Liver (tissue), 9 donors: ENCODE data around the gene NDOR1. TPM values are rescaled to one million over a fixed set of nuclear protein-coding genes. Genes with fewer than 3 reads are reported as not detected.

Source experiments
- DNase-seq: peaks from one replicate; pipeline ENCODE4 v3.0.0-alpha.2; 2017; ENCODE audit warnings: low spot score
- H3K27ac ChIP-seq, 2 donors: one replicate each; pipeline ENCODE4 v1.7.0; 2013; ENCODE audit warnings: inconsistent platforms in 2 of 2, low read length in 2 of 2, control low read depth in 1 of 2, low read depth in 1 of 2, mild to moderate bottlenecking in 1 of 2
- H3K27me3 ChIP-seq, 4 donors: one replicate each; pipeline versions ENCODE4 v1.6.1 to v1.7.0; 2013; ENCODE audit warnings: low read length in 3 of 4, inconsistent platforms in 1 of 4, mild to moderate bottlenecking in 1 of 4, moderate library complexity in 1 of 4; ENCODE audit not compliant: control insufficient read depth in 4 of 4, insufficient read depth in 4 of 4
- H3K36me3 ChIP-seq, 4 donors: one replicate each; pipeline versions ENCODE4 v1.6.1 to v1.7.0; 2013; ENCODE audit warnings: low read length in 3 of 4, mild to moderate bottlenecking in 3 of 4, low read depth in 1 of 4, moderate library complexity in 1 of 4; ENCODE audit not compliant: control insufficient read depth in 4 of 4, insufficient read depth in 3 of 4
- H3K4me1 ChIP-seq, 4 donors: one replicate each; pipeline versions ENCODE4 v1.6.1 to v1.7.0; 2013; ENCODE audit warnings: low read length in 3 of 4, mild to moderate bottlenecking in 3 of 4, moderate library complexity in 1 of 4; ENCODE audit not compliant: control insufficient read depth in 4 of 4, insufficient read depth in 4 of 4
- H3K4me3 ChIP-seq, 3 donors: one replicate each; pipeline versions ENCODE4 v1.6.1 to v1.7.0; 2013; ENCODE audit warnings: low read length in 3 of 3, control low read depth in 1 of 3, low read depth in 1 of 3, mild to moderate bottlenecking in 1 of 3
- H3K9ac ChIP-seq, 2 donors: one replicate each; pipeline ENCODE4 v1.7.0; 2013; ENCODE audit warnings: low read length in 2 of 2, mild to moderate bottlenecking in 2 of 2, moderate library complexity in 2 of 2, control low read depth in 1 of 2, low read depth in 1 of 2
- H3K9me3 ChIP-seq, 4 donors: one replicate each; pipeline versions ENCODE4 v1.6.1 to v1.7.0; 2013; ENCODE audit warnings: low read length in 3 of 4; ENCODE audit not compliant: control insufficient read depth in 4 of 4
- FOXA1 ChIP-seq: IDR thresholded peaks from 2 replicates; pipeline ENCODE4 v1.6.1; 2016; ENCODE audit warnings: antibody characterized with exemption
- FOXA2 ChIP-seq: IDR thresholded peaks from 2 replicates; pipeline ENCODE4 v1.6.1; 2016; ENCODE audit warnings: antibody characterized with exemption
- GABPA ChIP-seq, 2 donors: IDR thresholded peaks in 1 of 2; conservative IDR thresholded peaks in 1 of 2; 2 replicates each; pipeline ENCODE4 v1.6.1; 2016; ENCODE audit warnings: antibody characterized with exemption in 2 of 2, mild to moderate bottlenecking in 1 of 2, moderate library complexity in 1 of 2
- HNF4A ChIP-seq, 2 donors: conservative IDR thresholded peaks; 2 replicates each; pipeline ENCODE4 v1.6.1; 2016; ENCODE audit warnings: antibody characterized with exemption in 2 of 2, mild to moderate bottlenecking in 2 of 2
- HNF4G ChIP-seq: IDR thresholded peaks from 2 replicates; pipeline ENCODE4 v1.6.1; 2016; ENCODE audit warnings: antibody characterized with exemption
- JUND ChIP-seq, 2 donors: IDR thresholded peaks; 2 replicates each; pipeline ENCODE4 v1.6.1; 2016; ENCODE audit warnings: antibody characterized with exemption in 2 of 2
- SP1 ChIP-seq: IDR thresholded peaks from 2 replicates; pipeline ENCODE4 v1.6.1; 2018; ENCODE audit warnings: antibody characterized with exemption, mild to moderate bottlenecking
- TAF1 ChIP-seq: conservative IDR thresholded peaks from 2 replicates; pipeline ENCODE4 v1.6.1; 2016; ENCODE audit warnings: antibody characterized with exemption, mild to moderate bottlenecking
- YY1 ChIP-seq: IDR thresholded peaks from 2 replicates; pipeline ENCODE4 v1.6.1; 2016; ENCODE audit warnings: antibody characterized with exemption, mild to moderate bottlenecking
- WGBS: extraction: QIAGEN DNeasy Blood & Tissue Kit; methylation state at CpG from one replicate; pipeline ENCODE4 v1.1.7; 2013; 5-methylcytosine and 5-hydroxymethylcytosine counted together
- polyA plus RNA-seq, 2 donors: library from polyadenylated mRNA; stranded (reverse) in 1 of 2; unstranded in 1 of 2; fragments of 200-250 nt in 1 of 2; fragments of >200 nt in 1 of 2; fragmentation: Nextera tagmentation in 1 of 2; extraction: Ambion mirVana in 1 of 2; gene quantifications; one replicate each; pipeline versions ENCODE4 v1.2.1 to v1.2.3, GENCODE V29; 2013 to 2015
- total RNA-seq, 2 donors: library from RNA; depleted of rRNA; stranded (reverse); fragments of >200 nt; gene quantifications; one replicate each; pipeline ENCODE4 v1.2.3, GENCODE V29; 2014
- TF ChIP-seq, protein P1 (sequence below): IDR thresholded peaks from 2 replicates; pipeline ENCODE4 v1.6.1; 2016; ENCODE audit warnings: antibody characterized with exemption, mild to moderate bottlenecking
- TF ChIP-seq, protein P2 (sequence below): IDR thresholded peaks from 2 replicates; pipeline ENCODE4 v1.6.1; 2016; ENCODE audit warnings: antibody characterized with exemption
- TF ChIP-seq, protein P3 (sequence below): IDR thresholded peaks from 2 replicates; pipeline ENCODE4 v1.6.1; 2016; ENCODE audit warnings: antibody characterized with exemption
- TF ChIP-seq, protein P4 (sequence below): IDR thresholded peaks from 2 replicates; pipeline ENCODE4 v1.6.1; 2016; ENCODE audit warnings: antibody characterized with exemption
- TF ChIP-seq, protein P5 (sequence below): fragments of 150-350 bp; IDR thresholded peaks from 2 replicates; pipeline ENCODE4 v1.5.1; 2017; ENCODE audit warnings: improper control_type of control experiment, low read depth, low read length; ENCODE audit not compliant: missing input control
- donor health status: healthy.
- donor health status: healthy.
- donor health status: healthy.
- donor health status: healthy.
- donor health status: healthy.

NDOR1 gene
- total and polyA plus RNA-seq, 4 donors, result 2.5 to 4.7 (median 3.2) TPM

DNA sequence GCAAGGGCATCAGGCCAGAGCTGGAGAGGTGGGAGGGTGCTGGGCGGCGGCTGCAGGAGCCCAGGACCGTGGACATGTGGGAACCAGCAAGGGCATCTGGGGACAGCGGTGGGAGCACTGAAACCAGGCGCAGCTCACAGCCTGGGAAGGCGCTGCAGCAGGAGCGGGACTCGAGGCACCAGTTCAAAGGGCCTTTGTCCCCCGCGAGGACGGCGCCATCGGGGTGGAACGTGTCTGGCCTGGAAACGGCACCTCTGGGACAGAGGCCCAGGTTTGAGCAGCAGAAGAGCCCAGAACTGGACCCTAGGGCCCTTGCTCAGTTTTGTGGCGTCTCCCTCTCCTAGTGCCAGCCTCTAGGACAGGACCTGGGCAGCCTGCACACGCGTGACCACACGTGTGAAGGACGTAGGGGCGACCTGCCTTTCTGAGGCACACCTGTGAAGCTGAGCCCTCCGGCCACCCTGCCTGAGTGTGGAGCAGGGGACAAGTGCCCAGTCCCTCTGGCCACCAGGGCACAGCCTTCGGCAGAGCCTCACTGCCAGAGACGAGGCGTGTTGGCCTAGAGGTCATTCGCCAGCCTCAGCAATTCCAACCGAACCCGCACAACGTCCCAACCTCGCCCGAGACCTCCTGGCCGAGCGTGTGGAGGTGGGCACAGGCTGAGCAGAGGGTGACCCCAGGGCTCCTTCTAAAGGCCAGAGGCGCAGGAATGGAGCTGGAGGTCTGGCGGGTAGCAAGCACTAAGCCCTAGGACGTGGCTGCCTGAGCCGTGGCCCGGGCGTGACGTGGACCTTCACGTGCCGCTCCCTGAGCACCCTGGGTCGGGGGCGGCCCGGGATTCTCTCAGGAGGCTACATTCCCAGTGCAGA lies 31.5 kb upstream of the NDOR1 start (continued):
- TF ChIP-seq, protein P1, sequence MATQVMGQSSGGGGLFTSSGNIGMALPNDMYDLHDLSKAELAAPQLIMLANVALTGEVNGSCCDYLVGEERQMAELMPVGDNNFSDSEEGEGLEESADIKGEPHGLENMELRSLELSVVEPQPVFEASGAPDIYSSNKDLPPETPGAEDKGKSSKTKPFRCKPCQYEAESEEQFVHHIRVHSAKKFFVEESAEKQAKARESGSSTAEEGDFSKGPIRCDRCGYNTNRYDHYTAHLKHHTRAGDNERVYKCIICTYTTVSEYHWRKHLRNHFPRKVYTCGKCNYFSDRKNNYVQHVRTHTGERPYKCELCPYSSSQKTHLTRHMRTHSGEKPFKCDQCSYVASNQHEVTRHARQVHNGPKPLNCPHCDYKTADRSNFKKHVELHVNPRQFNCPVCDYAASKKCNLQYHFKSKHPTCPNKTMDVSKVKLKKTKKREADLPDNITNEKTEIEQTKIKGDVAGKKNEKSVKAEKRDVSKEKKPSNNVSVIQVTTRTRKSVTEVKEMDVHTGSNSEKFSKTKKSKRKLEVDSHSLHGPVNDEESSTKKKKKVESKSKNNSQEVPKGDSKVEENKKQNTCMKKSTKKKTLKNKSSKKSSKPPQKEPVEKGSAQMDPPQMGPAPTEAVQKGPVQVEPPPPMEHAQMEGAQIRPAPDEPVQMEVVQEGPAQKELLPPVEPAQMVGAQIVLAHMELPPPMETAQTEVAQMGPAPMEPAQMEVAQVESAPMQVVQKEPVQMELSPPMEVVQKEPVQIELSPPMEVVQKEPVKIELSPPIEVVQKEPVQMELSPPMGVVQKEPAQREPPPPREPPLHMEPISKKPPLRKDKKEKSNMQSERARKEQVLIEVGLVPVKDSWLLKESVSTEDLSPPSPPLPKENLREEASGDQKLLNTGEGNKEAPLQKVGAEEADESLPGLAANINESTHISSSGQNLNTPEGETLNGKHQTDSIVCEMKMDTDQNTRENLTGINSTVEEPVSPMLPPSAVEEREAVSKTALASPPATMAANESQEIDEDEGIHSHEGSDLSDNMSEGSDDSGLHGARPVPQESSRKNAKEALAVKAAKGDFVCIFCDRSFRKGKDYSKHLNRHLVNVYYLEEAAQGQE, result no peak
- TF ChIP-seq, protein P2, sequence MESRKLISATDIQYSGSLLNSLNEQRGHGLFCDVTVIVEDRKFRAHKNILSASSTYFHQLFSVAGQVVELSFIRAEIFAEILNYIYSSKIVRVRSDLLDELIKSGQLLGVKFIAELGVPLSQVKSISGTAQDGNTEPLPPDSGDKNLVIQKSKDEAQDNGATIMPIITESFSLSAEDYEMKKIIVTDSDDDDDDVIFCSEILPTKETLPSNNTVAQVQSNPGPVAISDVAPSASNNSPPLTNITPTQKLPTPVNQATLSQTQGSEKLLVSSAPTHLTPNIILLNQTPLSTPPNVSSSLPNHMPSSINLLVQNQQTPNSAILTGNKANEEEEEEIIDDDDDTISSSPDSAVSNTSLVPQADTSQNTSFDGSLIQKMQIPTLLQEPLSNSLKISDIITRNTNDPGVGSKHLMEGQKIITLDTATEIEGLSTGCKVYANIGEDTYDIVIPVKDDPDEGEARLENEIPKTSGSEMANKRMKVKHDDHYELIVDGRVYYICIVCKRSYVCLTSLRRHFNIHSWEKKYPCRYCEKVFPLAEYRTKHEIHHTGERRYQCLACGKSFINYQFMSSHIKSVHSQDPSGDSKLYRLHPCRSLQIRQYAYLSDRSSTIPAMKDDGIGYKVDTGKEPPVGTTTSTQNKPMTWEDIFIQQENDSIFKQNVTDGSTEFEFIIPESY, result no peak
- TF ChIP-seq JUND (IDR thresholded peaks at IDR 0.05) (no peak), GABPA (IDR thresholded peaks at IDR 0.05 in 1 of 2, conservative IDR thresholded peaks at IDR 0.05 in 1 of 2) (no peak)
- TF ChIP-seq, protein P3, sequence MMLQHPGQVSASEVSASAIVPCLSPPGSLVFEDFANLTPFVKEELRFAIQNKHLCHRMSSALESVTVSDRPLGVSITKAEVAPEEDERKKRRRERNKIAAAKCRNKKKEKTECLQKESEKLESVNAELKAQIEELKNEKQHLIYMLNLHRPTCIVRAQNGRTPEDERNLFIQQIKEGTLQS, result no peak

DNA sequence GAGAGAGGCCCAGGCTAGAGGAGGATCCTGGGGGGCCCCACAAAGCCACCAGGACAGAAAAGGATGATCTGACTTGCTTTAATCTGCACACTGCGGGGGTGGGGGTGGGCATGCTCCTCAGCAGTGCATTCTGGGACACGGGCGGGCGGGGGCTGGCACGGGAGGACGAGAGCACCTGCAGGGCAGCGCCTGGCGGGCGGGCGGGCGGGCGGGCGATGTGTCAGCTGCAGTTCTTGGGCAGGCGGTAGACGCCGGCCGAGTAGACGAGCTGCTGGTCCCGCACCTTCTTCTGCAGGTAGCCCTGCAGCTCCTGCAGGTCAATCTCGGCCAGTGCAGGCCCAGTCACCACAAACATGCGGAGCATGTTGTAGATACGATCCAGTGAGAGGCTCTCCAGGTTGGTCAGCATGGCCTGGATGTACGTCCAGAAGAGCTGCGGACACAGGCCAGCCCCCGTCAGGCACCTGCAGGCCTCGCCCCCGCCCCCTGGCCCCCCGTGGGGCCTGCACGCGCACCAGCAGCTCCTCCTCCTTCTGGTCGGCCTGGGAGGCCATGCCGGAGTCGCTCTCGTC lies 30.7 kb upstream of the NDOR1 start:
- TF ChIP-seq YY1 (no peak), FOXA2 (no peak), HNF4G (no peak), SP1 (no peak), TAF1 (no peak), HNF4A (conservative IDR thresholded peaks at IDR 0.05) (no peak), FOXA1 (no peak)
- TF ChIP-seq, protein P3, result no peak
- TF ChIP-seq, protein P4, sequence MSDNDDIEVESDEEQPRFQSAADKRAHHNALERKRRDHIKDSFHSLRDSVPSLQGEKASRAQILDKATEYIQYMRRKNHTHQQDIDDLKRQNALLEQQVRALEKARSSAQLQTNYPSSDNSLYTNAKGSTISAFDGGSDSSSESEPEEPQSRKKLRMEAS, result no peak
- TF ChIP-seq, protein P5, sequence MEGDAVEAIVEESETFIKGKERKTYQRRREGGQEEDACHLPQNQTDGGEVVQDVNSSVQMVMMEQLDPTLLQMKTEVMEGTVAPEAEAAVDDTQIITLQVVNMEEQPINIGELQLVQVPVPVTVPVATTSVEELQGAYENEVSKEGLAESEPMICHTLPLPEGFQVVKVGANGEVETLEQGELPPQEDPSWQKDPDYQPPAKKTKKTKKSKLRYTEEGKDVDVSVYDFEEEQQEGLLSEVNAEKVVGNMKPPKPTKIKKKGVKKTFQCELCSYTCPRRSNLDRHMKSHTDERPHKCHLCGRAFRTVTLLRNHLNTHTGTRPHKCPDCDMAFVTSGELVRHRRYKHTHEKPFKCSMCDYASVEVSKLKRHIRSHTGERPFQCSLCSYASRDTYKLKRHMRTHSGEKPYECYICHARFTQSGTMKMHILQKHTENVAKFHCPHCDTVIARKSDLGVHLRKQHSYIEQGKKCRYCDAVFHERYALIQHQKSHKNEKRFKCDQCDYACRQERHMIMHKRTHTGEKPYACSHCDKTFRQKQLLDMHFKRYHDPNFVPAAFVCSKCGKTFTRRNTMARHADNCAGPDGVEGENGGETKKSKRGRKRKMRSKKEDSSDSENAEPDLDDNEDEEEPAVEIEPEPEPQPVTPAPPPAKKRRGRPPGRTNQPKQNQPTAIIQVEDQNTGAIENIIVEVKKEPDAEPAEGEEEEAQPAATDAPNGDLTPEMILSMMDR, result no peak
- H3K9me3 ChIP-seq, result no peaks in the 10 kb centered on the region
- peaks cover 3 to 5% (median 4%) of the 10 kb centered on the region in 4 donors for H3K27me3 ChIP-seq
- no peak for DNase-seq
- H3K36me3 ChIP-seq, result peaks cover 2 to 15% (median 6%) of the 10 kb centered on the region in 4 donors
- H3K27ac ChIP-seq, result no peak overlapping the region
- no peak overlapping the region for H3K4me3 ChIP-seq
- 53% methylated on average over 34 of the region's 34 CpGs for WGBS
- no peak overlapping the region for H3K9ac ChIP-seq
- peaks cover under 1 to 4% (median 3%) of the 10 kb centered on the region in 4 donors for H3K4me1 ChIP-seq
